Stimulated activated naive B cell treated with anti-CD40 and anti-IgM and Interleukin-4, amounts not matched to agents 10 μg/mL and 1 μg/mL and 100 μg/mL, for 72 hours (primary cell): ENCODE results near the gene RUBCNL.
A peak's percentile ranks its signal among the peaks of the same experiment; 100 is the strongest.
"Not testable (repeated sequence)": the region's sequence is repeated elsewhere in the genome, so short reads cannot be mapped to it uniquely, and the experiment has no call there.

Experiments used
- ATAC-seq, 2 donors: fragments of 150-1000 bp; cut with Tn5 transposase; replicated peaks; 2 replicates each; pipeline ENCODE4 v1.10.0; 2021; ENCODE audit warnings: moderate library complexity in 1 of 2
- DNase-seq: peaks from one replicate; pipeline ENCODE4 v3.0.0; 2021
- H3K27ac Mint-ChIP-seq: one replicate; pipeline ENCODE4 v1.8.0; 2022; ENCODE audit warnings: mild to moderate bottlenecking, mixed read lengths
- H3K27me3 Mint-ChIP-seq, 2 donors: one replicate each; pipeline ENCODE4 v1.8.0; 2022; ENCODE audit warnings: mixed read lengths in 2 of 2
- H3K36me3 Mint-ChIP-seq, 2 donors: one replicate each; pipeline ENCODE4 v1.8.0; 2022; ENCODE audit warnings: mixed read lengths in 2 of 2, mild to moderate bottlenecking in 1 of 2
- H3K4me1 Mint-ChIP-seq, 2 donors: one replicate each; pipeline ENCODE4 v1.8.0; 2022; ENCODE audit warnings: mixed read lengths in 2 of 2, mild to moderate bottlenecking in 1 of 2
- H3K4me3 Mint-ChIP-seq, 2 donors: one replicate each; pipeline ENCODE4 v1.8.0; 2022; ENCODE audit warnings: mild to moderate bottlenecking in 2 of 2, mixed read lengths in 2 of 2, moderate library complexity in 1 of 2
- H3K9me3 Mint-ChIP-seq, 2 donors: one replicate each; pipeline ENCODE4 v1.8.0; 2022; ENCODE audit warnings: mixed read lengths in 2 of 2, mild to moderate bottlenecking in 1 of 2

Gene RUBCNL

DNA sequence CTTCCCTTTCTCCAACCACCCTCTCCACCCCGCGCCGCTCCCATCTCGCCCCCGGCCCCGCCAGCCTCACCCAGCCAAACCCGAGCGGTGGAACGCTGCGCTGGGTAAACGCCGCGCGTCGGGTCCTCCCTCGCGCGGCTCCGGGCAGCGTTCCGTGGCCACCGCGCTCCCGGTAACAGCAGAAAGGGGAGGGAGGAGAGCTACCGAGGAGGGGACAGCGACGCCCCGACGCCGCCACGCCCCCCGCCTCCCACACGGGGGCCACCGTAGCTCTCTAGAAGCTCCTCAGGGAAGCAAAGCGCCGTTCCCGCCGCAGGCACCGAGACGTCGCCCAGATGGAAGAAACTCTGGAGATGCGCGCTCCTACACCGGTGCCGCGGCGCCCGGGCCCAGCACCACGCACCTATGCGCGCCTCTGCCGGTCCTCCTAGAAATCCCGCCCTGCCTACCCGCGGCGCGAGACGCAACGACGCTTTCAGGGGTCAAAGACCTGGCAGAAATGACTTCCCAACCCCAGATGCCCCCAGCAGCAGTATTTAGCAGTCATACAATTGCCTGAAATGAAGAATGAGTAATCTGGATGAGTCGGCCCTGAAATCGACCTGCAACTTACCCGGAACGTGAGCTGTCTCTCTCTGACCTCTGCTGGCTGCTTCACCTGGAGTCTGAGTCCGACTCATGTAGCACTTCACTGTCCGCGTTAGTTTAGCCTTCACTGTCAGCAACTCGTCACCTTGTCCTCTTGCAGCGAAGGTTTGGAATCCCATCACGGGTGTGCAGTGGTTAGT, at the start of gene RUBCNL:
Gene RUBCNL, minus strand, starts transcription at position 189 of the 788 bp plus-strand sequence. CDS start 14,777 bp downstream, outside the sequence.
- ATAC-seq (peak; percentile 55), DNase-seq (peak; percentile 70)
- Mint-ChIP-seq H3K4me3 (peak within 1 kb of the TSS; percentile 95 to 96), H3K27me3 (no peaks in the 10 kb centered on the region), H3K27ac (peak within 1 kb of the TSS; percentile 94), H3K9me3 (peaks cover 2 to 4% of the 10 kb centered on the region in 2 donors), H3K4me1 (peaks cover 32 to 58% of the 10 kb centered on the region in 2 donors), H3K36me3 (peaks cover 29 to 32% of the 10 kb centered on the region in 2 donors)

DNA sequence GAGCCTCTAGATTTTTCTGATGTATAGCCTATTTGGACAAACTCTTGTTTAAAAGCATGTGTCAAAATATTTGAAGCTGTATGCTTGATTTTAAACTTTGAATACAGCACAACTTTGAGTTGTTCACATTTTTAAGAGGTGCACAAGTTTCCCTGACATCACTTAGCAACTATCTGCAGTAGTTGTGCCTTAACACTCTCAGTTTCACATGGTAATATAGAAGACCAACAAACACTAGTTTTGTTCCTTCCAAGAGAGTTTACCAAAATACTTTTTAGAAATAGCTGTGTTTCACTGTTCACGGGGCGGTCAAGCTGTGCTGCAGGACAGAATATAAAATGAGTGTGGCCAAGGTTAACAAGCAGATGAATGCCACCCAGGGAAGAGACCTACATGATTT, 42.5 kb upstream of the RUBCNL start:
- H3K9me3 Mint-ChIP-seq, H3K4me3 Mint-ChIP-seq, H3K27me3 Mint-ChIP-seq, H3K4me1 Mint-ChIP-seq, H3K27ac Mint-ChIP-seq, ATAC-seq, DNase-seq, H3K36me3 Mint-ChIP-seq: not testable (repeated sequence)

GRCh38 chr13:46405457-46405856, 18.4 kb upstream of the RUBCNL start:
- H3K27me3 Mint-ChIP-seq = no peaks in the 10 kb centered on the region
- H3K4me3 Mint-ChIP-seq = no peak overlapping the region
- no peak overlapping the region for H3K27ac Mint-ChIP-seq
- peaks cover 2 to 5% of the 10 kb centered on the region in 2 donors for H3K9me3 Mint-ChIP-seq
- ATAC-seq (peak; percentile 31 to 39), DNase-seq (no peak)
- H3K36me3 Mint-ChIP-seq = no peaks in the 10 kb centered on the region
- H3K4me1 Mint-ChIP-seq = peaks cover 25 to 46% of the 10 kb centered on the region in 2 donors

DNA sequence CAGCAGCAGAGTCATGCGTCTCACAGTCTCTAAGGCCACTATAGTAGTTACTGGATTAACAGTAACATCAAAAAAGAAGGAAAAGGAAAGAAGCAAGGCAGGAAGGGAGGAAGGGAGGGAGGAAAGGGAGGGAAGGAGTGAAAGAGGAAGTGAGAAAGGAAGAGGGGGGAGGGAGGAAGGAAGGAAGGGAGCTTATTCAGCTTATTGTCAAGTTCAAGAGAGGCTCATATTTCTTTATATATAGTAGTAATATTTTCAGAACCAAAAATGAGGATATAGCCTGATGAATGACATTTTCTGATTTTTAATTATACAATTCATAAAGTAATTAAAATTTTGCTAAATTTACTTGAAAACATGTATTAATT, 17.7 kb upstream of the RUBCNL start:
- Mint-ChIP-seq H3K4me3 (no peak overlapping the region), H3K27me3 (no peaks in the 10 kb centered on the region), H3K9me3 (peaks cover 2 to 5% of the 10 kb centered on the region in 2 donors), H3K36me3 (no peaks in the 10 kb centered on the region), H3K4me1 (peaks cover 31 to 53% of the 10 kb centered on the region in 2 donors), H3K27ac (no peak overlapping the region)
- DNase-seq = no peak
- ATAC-seq = no peak

GRCh38 chr13:46403851-46404732, 17.0 kb upstream of the RUBCNL start:
- peaks cover 31 to 56% of the 10 kb centered on the region in 2 donors for H3K4me1 Mint-ChIP-seq
- H3K36me3 Mint-ChIP-seq = no peaks in the 10 kb centered on the region
- H3K27me3 Mint-ChIP-seq = no peaks in the 10 kb centered on the region
- DNase-seq = no peak
- no peak overlapping the region for H3K4me3 Mint-ChIP-seq
- H3K27ac Mint-ChIP-seq = no peak overlapping the region
- H3K9me3 Mint-ChIP-seq = peaks cover 2 to 5% of the 10 kb centered on the region in 2 donors
- no peak for ATAC-seq

DNA sequence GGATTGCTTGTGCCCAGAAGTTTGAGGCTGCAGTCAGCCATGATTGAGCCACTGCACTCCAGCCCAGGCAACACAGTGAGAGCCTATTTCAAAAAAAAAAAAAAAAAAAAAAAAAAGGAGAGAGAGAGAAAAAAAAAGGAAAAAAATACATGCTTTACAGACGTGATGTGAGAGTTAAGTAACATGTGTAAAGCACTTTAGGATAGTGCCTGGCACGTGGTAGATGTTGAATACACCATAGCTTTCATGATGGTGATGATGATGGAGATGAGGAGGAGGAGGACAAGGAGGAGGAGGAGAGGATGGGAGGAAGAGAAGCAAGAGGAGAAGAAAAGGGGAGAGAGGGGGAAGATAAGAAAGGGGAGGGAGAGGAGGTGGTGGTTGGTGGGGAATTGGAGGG, 15.1 kb upstream of the RUBCNL start:
- Mint-ChIP-seq H3K27me3 (no peaks in the 10 kb centered on the region), H3K27ac (no peak overlapping the region), H3K36me3 (no peaks in the 10 kb centered on the region), H3K4me3 (no peak overlapping the region), H3K9me3 (peaks cover 2 to 5% of the 10 kb centered on the region in 2 donors), H3K4me1 (peaks cover 33 to 61% of the 10 kb centered on the region in 2 donors)
- ATAC-seq (no peak), DNase-seq (no peak)

- H3K27ac Mint-ChIP-seq = no peak overlapping the region
These were observed 14.4 kb upstream of the RUBCNL start for GRCh38 chr13:46401432-46401831.

DNA sequence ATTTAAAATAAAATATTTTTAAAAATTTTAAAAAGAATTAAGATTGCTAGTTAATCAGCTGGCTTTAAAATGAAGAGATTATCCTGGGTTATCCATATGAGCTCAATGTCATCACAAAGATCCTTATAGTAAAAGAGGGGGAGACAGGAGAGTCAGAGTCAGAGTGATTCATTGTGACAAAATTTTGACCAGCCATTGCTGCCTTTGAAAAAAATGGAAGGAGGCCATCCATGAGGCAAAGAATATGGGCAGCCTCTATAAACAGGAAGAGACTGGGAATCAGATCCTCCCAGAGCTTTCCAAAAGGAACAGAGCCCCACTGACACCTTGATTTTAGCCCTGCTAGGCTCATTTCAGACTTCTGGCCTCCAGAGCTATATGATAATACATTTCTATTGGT, 9.3 kb upstream of the RUBCNL start:
- Mint-ChIP-seq H3K4me3 (no peak overlapping the region), H3K36me3 (no peaks in the 10 kb centered on the region), H3K27ac (peak overlapping the region; percentile 9), H3K4me1 (peaks cover 25 to 50% of the 10 kb centered on the region in 2 donors), H3K27me3 (no peaks in the 10 kb centered on the region), H3K9me3 (no peaks in the 10 kb centered on the region)
- ATAC-seq = no peak
- DNase-seq = no peak

More at GRCh38 chr13:46401432-46401831, 14.4 kb upstream of the RUBCNL start:
- ATAC-seq (peak; percentile 82 to 90), DNase-seq (no peak)
- H3K9me3 Mint-ChIP-seq = peaks cover 2 to 5% of the 10 kb centered on the region in 2 donors
- H3K4me3 Mint-ChIP-seq = no peak overlapping the region
- no peaks in the 10 kb centered on the region for H3K27me3 Mint-ChIP-seq
- H3K36me3 Mint-ChIP-seq = no peaks in the 10 kb centered on the region
- peaks cover 33 to 61% of the 10 kb centered on the region in 2 donors for H3K4me1 Mint-ChIP-seq

- peaks cover 37 to 55% of the 10 kb centered on the region in 2 donors for H3K4me1 Mint-ChIP-seq
- no peaks in the 10 kb centered on the region for H3K36me3 Mint-ChIP-seq
- no peaks in the 10 kb centered on the region for H3K27me3 Mint-ChIP-seq
- peak overlapping the region; percentile 7 for H3K27ac Mint-ChIP-seq
- no peaks in the 10 kb centered on the region for H3K9me3 Mint-ChIP-seq
- ATAC-seq = peak; percentile 85
- H3K4me3 Mint-ChIP-seq = no peak overlapping the region
- DNase-seq = no peak
These were observed 5.9 kb upstream of the RUBCNL start for GRCh38 chr13:46392967-46393366.

DNA sequence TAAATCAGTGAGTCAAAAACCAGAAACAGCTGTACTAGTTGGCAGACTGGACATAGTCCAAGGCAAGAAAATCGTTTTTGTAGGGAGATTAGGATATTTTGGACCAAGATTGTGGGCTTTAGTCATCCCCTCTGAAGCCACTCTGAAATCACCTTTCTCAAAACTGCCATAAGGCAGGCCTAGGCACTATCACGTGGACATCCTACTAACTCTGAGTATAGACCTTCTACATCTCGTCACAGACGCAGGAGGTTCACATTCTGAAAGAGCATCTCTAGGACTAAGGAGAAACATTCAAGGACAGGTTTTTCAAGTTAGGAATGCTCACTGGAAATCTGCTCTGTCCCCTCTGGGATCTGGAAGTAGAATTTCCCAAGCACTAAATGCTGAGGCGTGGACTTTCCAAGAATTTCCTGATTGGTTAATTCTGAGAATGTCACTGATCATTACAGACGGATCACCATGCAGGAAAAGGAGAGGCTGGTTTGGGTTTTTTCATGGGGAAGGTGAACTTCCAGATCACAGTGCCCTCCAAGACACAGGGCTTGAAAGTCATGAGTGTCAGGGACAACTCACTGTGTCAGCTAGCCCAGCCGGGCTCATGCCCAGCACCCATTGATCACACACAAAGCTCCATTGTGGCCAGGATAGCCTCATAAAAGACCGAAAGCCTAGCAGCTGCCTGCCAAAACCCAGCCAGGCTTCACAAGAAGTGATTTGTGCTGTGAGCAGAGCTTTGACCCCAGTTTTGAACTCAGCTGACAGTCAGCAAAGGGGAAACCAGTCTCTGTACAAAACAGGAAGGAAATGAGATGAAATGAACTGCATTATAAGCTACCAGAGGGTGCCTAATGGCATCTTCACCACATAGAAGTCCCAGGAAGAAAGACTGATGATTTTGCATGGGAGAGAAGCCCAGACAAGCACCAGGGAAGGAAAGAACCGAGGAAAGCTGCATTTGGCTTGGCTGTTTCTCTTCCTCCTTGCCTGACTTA, 2.7 kb upstream of the RUBCNL start:
- H3K4me1 Mint-ChIP-seq = peaks cover 41 to 62% of the 10 kb centered on the region in 2 donors
- DNase-seq (peak; percentile 71), ATAC-seq (peak; percentile 58 to 66)
- no peaks in the 10 kb centered on the region for H3K27me3 Mint-ChIP-seq
- H3K4me3 Mint-ChIP-seq = peak overlapping the region; percentile 29 to 47
- H3K9me3 Mint-ChIP-seq = no peaks in the 10 kb centered on the region
- H3K27ac Mint-ChIP-seq = peak overlapping the region; percentile 87
- H3K36me3 Mint-ChIP-seq = peaks cover 19 to 21% of the 10 kb centered on the region in 2 donors

- Mint-ChIP-seq H3K4me3 (peak overlapping the region; percentile 95 to 96), H3K27ac (peak overlapping the region; percentile 43), H3K36me3 (peaks cover 20 to 24% of the 10 kb centered on the region in 2 donors), H3K4me1 (peaks cover 39 to 59% of the 10 kb centered on the region in 2 donors), H3K27me3 (no peaks in the 10 kb centered on the region), H3K9me3 (no peaks in the 10 kb centered on the region)
- no peak for DNase-seq
- ATAC-seq = no peak
These were observed 1.8 kb upstream of the RUBCNL start for GRCh38 chr13:46388846-46389245.

GRCh38 chr13:46388308-46388707, 1.3 kb upstream of the RUBCNL start:
- Mint-ChIP-seq H3K4me3 (peak overlapping the region; percentile 95 to 96), H3K4me1 (peaks cover 39 to 59% of the 10 kb centered on the region in 2 donors), H3K9me3 (peaks cover under 1% of the 10 kb centered on the region in 2 donors), H3K36me3 (peaks cover 24 to 28% of the 10 kb centered on the region in 2 donors), H3K27ac (no peak overlapping the region), H3K27me3 (no peaks in the 10 kb centered on the region)
- DNase-seq = no peak
- no peak for ATAC-seq

GRCh38 chr13:46386392-46387063, 524 bp downstream of the RUBCNL start:
- Mint-ChIP-seq H3K27ac (peak overlapping the region; percentile 94), H3K4me3 (peak overlapping the region; percentile 95 to 96), H3K36me3 (peaks cover 31 to 33% of the 10 kb centered on the region in 2 donors), H3K4me1 (peaks cover 36 to 60% of the 10 kb centered on the region in 2 donors), H3K9me3 (peaks cover 2 to 4% of the 10 kb centered on the region in 2 donors), H3K27me3 (no peaks in the 10 kb centered on the region)
- DNase-seq = no peak
- ATAC-seq = peak in 1 of 2 donors; percentile 1
